NT2/D1 (cell line): ENCODE measurements around the gene BLCAP.
"Not testable (repeated sequence)": the region's sequence is repeated elsewhere in the genome, so short reads cannot be mapped to it uniquely, and the experiment has no call there.

Source experiments
- DNase-seq: peaks from one replicate; pipeline ENCODE4 v3.0.0-alpha.2; 2011; ENCODE audit warnings: low read depth, low spot score
- H3K27me3 ChIP-seq: 2 replicates; pipeline ENCODE4 v1.6.0; 2011; ENCODE audit warnings: mild to moderate bottlenecking; ENCODE audit not compliant: insufficient read length, insufficient read depth
- H3K36me3 ChIP-seq: 2 replicates; pipeline ENCODE4 v1.6.1; 2011; ENCODE audit warnings: mild to moderate bottlenecking, low read length, mixed read lengths; ENCODE audit not compliant: insufficient read depth, insufficient read length
- H3K4me1 ChIP-seq: 2 replicates; pipeline ENCODE4 v1.5.1; 2011; ENCODE audit not compliant: insufficient read depth, insufficient read length
- H3K4me3 ChIP-seq: 2 replicates; pipeline ENCODE4 v1.5.1; 2011; ENCODE audit warnings: low read depth; ENCODE audit not compliant: insufficient read length
- H3K9ac ChIP-seq: 2 replicates; pipeline ENCODE4 v1.6.0; 2011; ENCODE audit warnings: low read depth; ENCODE audit not compliant: insufficient read length
- H3K9me3 ChIP-seq: 2 replicates; pipeline ENCODE4 v1.5.1; 2011; ENCODE audit warnings: mild to moderate bottlenecking, low read length; ENCODE audit not compliant: insufficient read depth
- SUZ12 ChIP-seq: IDR thresholded peaks from 2 replicates; pipeline ENCODE4 v1.6.1; 2011; ENCODE audit not compliant: insufficient read length, insufficient read depth; ENCODE audit errors: extremely low read depth
- YY1 ChIP-seq: IDR thresholded peaks from 2 replicates; pipeline ENCODE4 v1.6.1; 2011; ENCODE audit not compliant: insufficient read length, insufficient read depth
- ZNF274 ChIP-seq: IDR thresholded peaks from 2 replicates; pipeline ENCODE4 v1.6.1; 2011; ENCODE audit warnings: mild to moderate bottlenecking, low read depth, low read length

Gene BLCAP

DNA sequence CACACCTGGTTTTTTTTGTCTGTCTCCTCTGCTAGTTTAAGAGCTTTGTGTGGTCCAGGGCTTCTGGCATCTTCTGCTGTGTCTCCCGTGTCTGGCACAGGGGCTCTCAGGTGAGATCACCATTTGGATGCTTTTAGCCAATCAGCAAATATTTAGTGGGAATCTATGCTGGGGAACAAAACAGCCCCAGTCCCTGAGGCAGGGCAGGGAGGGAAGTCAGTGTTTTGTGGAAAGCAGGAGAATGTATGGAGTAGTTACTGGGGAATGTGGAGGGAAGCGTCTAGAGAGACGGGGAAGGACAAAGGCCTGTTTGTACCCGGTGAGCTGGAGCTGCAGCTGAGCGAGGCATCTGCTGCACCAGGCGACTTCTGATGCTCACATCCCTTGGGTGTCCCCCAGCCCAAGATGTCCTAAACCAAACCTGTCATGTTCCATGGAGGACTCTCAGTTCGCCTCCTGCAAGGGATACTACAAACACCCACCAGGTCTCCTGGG lies 55.9 kb downstream of the BLCAP start:
- no peaks in the 10 kb centered on the region for H3K27me3 ChIP-seq
- H3K9me3 ChIP-seq, result 0 out of 2 replicates have a peak, but pooled peaks cover 6% of the 10 kb centered on the region
- peaks cover 4% of the 10 kb centered on the region for H3K4me1 ChIP-seq
- no peak overlapping the region for H3K4me3 ChIP-seq
- no peak overlapping the region for H3K9ac ChIP-seq
- no peaks in the 10 kb centered on the region for H3K36me3 ChIP-seq
- DNase-seq, result no peak
- no peak for TF ChIP-seq ZNF274
- no peak for TF ChIP-seq YY1
- TF ChIP-seq SUZ12, result no peak

DNA sequence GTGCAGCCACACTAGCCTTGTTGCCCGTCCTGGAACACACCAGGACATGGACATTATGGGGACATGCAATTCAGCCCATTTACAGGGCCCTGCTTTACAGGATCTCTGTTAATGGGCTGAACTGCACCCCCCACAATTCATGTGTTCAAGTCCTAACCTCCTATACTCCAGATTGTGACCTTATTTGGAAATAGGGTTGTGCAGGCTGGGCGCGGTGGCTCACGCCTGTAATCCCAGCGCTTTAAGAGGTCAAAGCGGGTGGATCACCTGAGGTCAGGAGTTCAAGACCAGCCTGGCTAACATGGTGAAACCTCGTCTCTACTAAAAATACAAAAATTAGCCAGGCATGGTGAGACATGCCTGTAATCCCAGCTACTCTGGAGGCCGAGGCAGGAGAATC lies 57.5 kb downstream of the BLCAP start:
- not testable (repeated sequence) for H3K36me3 ChIP-seq, H3K9ac ChIP-seq, H3K4me1 ChIP-seq, DNase-seq, H3K4me3 ChIP-seq, H3K9me3 ChIP-seq, H3K27me3 ChIP-seq

GRCh38 chr20:37469531-37469930 lies 58.1 kb downstream of the BLCAP start:
- Histone ChIP-seq H3K4me3 (no peak overlapping the region), H3K9me3 (no peaks in the 10 kb centered on the region), H3K36me3 (no peaks in the 10 kb centered on the region), H3K9ac (no peak overlapping the region), H3K4me1 (peaks cover 4% of the 10 kb centered on the region), H3K27me3 (no peaks in the 10 kb centered on the region)
- TF ChIP-seq SUZ12 (no peak), YY1 (no peak), ZNF274 (no peak)
- DNase-seq, result no peak

DNA sequence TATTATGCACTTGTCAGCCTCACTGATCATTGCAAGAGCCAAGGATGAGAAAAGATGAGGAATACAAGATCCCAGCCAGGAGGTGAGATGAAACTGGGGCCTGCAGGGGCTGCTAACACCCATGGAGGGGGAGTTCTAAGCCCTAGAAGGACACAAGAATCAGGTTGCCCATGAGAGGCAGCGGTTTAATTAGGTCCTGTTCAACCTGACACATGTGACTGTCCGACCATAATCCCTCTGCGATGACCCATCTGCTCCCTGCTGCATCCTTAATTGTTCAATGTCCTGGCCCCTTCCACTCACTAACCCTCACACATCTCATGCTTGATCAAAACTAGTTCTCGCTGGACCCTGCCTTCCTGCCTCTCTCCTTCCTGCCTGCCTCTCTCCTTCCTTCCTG lies 58.8 kb downstream of the BLCAP start:
- Histone ChIP-seq H3K36me3 (no peaks in the 10 kb centered on the region), H3K9ac (no peak overlapping the region), H3K4me3 (no peak overlapping the region), H3K27me3 (no peaks in the 10 kb centered on the region), H3K9me3 (no peaks in the 10 kb centered on the region), H3K4me1 (peaks cover 4% of the 10 kb centered on the region)
- TF ChIP-seq YY1 (no peak), SUZ12 (no peak), ZNF274 (no peak)
- no peak for DNase-seq
